GM19043 (cell line): ENCODE measurements around the gene CGN.

Experiments used
- ATAC-seq: cut with Tn5 transposase; IDR thresholded peaks from one replicate; pipeline ENCODE4 v1.9.1; 2021; ENCODE audit warnings: low read depth; ENCODE audit not compliant: unreplicated experiment

The CGN gene

GRCh38 chr1:151584780-151585179 is 73.6 kb downstream of the CGN start:
- ATAC-seq: no peak

GRCh38 chr1:151585622-151586021 is 74.4 kb downstream of the CGN start:
- no peak for ATAC-seq
